Effector CD8-positive, alpha-beta T cell (primary cell): Measurements from ENCODE around the gene PERM1.
"Not testable (repeated sequence)": the region's sequence is repeated elsewhere in the genome, so short reads cannot be mapped to it uniquely, and the experiment has no call there.

Experiments
- DNase-seq: peaks from one replicate; lab custom pipeline; 2025; lab: John Stamatoyannopoulos, UW

The PERM1 gene

DNA sequence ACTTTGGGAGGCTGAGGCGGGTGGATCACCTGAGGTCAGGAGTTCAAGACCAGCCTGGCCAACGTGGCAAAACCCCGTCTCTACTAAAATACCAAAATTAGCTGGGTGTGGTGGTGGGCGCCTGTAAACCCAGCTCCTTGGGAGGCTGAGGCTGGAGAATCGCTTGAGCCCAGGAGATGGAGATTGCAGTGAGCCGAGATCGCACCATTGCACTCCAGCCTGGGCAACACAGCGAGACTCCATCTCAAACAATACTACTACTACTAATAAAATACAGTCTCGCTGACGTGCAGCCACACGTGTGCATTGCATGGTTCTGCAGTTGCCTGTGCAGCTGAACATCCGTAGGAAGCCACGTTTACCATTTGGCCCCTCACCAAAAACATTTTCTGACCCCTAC lies 35.1 kb downstream of the PERM1 start:
- not testable (repeated sequence) for DNase-seq

- no peak for DNase-seq
Measured at GRCh38 chr1:945688-946556, 36.0 kb downstream of the PERM1 start.

DNA sequence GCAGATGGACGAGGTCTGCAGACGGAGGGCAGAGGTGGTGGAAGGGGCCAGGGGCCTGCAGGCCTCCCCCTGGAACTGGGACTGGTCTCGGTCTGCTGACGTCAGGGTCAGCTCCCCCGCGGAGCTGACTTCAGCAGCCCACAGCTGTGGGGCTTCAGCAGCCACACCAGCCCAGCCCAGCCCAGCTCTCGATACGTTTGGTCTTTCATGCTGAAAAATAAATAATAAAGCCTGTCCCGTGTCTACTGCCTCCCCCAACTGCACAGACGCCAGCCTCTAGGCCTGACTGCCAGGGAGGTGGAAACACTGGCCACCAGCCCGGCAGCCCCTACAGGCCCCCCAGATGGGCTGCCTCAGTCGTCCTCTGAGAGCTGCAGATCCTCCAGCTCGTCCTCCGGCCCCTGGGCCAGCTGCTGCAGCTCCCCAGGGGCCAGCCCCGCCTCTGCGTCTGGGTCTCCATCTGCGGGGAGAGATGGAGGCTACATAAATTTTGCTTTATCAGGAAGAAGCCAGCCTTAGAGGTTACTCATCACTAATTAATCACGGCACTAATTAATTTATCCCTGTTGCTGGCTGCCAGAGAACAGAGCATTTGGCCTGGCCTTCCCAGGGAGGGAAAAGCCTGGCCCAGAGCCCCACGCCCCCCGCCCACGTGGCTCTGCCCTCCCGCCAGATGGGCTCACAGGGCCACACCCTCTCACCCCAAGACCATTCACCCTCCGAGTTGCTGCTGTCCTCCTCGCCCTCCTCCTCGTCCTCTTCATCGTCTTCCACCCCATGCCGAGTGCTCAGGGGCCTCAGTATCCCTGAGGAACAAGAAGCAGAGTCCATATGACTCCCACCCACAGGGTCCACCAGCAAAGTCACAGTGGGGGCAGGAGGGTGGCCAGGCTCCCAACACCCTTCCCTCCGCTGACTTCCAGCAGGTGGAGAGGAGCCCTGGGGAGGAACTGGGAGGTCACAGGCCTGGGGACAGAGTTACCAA lies 37.3 kb downstream of the PERM1 start:
- DNase-seq: no peak

- DNase-seq: no peak
Measured at GRCh38 chr1:943545-944340, 38.1 kb downstream of the PERM1 start.

- no peak for DNase-seq
Measured at GRCh38 chr1:942864-943533, 38.9 kb downstream of the PERM1 start.

- no peak for DNase-seq
Measured at GRCh38 chr1:942411-942821, 39.5 kb downstream of the PERM1 start.

DNA sequence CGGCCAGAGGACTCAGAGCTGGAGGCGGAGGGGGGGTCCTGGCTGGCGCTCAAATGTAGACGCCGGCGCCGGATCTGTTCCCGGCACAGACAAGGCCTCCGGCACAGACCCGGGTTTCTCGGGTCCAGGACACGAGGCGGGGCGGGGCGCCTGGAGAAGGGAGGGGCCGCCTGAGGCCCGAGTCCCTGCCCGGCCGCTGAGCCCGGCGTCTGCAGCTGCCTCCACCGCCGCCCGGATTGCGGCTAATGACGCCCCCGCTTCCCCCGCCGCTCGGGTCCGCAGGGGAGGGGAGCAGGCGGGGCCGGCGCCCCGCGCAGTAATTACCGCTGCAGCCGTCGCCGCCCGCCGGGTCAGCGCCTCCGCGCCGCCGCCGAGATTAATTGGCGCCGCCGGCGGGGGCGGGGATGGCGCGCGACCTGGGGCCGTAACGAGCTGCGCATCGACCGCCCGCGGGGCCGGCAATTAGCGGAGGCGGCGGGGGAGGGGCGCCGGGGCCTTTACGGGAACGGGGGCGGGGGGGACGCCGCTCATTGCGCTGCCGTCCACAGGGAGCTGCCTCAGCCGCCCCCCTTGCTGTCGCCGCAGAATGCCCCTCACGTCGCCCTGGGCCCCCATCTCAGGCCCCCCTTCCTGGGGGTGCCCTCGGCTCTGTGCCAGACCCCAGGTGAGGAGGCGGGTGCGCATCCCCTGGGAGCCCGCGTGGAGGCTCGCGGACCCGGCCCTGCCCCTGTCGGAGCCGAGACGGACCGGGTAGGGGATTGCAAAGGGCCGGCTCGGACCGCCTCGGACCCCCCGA lies 40.1 kb downstream of the PERM1 start:
- no peak for DNase-seq

- DNase-seq: no peak
Measured at GRCh38 chr1:941015-941587, 40.8 kb downstream of the PERM1 start.

- no peak for DNase-seq
Measured at GRCh38 chr1:940107-941014, 41.5 kb downstream of the PERM1 start.

GRCh38 chr1:939511-940106 lies 42.3 kb downstream of the PERM1 start:
- DNase-seq: no peak

DNA sequence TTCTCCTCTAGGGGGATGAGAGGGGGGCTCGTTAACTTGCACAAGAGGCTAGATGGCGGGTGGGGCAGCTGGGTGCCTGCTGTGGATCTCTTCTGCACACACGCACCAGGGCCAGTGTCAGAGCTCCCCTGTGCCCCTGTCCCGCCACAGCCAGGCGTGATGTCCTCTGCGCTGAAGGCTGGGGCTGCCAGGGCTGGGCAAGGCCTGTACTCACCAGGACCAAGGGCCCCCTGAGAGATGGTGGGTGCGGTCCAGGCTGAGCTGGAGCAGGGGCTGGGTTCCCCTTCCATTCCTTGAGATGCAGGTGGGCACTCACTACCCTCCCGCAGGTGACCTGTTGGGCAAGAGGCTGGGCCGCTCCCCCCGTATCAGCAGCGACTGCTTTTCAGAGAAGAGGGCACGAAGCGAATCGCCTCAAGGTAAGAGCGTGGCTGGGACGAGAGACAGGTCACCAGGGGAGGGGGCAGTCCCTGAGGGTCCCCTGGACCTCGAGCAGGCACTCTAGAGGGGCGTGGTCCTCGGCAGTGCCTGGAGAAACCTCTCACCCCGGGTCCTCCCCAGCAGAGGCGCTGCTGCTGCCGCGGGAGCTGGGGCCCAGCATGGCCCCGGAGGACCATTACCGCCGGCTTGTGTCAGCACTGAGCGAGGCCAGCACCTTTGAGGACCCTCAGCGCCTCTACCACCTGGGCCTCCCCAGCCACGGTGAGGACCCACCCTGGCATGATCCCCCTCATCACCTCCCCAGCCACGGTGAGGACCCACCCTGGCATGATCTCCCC lies 43.0 kb downstream of the PERM1 start:
- DNase-seq: no peak

DNA sequence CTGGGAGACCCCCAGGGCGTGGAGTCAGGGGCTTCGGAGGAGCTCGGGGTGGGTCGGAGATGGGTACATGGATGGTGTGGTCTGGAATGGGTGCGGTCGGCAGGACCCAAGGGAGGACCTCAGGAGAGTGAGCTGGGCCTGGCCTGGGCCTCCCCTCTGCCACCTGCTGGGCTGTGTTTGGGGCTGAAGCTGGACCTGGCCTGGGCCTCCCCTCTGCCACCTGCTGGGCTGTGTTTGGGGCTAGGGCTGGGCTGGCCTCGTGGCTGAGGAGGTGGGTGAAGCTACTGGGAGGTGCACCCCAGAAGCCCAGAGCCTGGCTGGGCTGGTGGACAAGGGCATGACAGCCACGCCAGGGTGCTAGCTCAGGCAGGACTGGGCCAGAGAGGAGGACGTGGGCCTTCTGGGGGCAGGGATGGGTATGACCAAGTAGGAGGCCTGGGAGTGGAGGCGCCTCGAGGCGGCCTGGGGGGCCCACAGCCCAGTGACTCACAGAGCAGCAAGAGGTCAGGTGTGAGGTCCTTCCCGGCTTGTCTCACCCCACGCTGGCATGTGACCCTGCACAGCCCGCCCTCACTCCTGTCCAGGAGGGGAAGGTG lies 43.7 kb downstream of the PERM1 start:
- no peak for DNase-seq

DNA sequence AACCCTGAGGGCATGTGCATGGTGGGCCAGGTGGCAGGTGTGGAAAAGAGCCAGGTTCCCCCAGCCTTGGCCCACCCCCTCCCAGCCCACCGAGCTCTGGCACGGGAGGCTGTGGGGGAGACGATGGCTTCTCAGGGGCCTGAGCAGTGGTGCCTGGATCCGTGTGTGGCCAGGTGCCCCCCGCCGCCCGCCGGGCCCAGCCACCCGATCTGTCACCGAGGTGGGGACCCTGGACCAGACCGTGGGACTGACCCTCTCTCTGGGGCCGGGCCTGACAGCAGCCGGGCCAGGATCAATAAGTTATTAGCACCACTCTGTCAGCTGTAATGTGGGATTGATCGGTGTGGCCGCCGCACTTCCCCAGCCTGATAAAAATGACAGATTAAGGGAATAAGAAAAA lies 44.4 kb downstream of the PERM1 start:
- no peak for DNase-seq

DNA sequence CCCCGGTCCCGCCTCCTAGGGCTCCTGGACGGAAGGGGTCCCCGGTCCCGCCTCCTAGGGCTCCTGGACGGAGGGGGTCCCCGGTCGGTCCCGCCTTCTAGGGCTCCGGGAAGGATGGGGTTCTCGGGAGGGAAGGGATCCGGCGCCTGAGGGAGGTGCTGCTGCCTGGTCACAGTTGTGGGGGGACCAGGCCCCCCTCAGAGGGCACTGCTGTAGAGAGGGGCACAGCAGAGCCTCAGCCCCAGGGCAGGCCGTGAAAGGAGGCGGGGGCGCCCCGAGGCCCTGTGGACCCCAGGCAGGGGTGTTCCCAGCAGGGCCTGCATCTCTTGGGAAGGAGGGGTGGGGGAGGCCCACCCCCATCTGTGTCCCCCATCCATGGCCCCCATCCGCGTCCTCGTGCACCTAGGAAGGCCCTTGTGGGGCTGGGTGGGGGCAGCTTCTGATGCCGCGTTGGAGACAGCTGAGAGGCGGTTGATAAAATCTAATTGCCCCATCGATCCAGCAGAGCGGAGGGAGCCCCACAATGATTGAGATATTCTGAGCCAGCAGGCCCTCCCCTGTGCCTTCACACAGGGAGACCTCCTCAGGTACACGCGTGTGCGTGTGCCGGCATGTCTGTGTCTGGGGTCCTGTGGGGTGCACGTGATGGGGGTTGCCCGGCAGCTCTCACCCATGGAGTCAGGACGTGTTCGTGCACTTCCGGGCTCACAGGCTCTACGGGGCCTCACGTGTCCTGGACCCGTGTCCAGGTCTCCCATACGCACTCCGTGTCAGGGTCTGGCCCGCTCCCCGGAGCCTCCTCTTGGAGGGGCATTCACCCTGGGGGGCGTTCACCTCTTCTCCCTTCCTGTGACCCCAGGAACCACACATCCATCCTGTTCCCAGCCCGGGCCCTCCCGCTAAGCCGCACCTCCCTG lies 45.3 kb downstream of the PERM1 start:
- DNase-seq: no peak

DNA sequence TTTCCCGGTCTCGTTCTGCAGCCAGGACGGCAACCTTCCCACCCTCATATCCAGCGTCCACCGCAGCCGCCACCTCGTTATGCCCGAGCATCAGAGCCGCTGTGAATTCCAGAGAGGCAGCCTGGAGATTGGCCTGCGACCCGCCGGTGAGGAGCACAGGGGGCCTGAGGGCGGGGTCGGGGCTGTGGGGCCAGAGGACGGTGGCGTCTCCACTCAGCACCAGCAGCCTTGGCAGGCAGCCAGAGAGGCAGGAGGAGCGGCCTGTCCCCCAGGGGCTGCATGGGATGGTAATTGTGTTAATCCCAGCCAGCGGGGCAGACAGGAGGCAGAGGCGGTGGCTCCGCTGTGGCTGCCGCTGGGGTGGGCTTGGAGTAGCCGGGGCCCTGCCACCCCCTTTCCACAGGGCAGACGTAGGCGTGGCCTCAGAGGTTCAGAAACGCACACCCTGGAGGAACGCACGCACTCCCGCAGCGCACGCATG lies 46.1 kb downstream of the PERM1 start:
- DNase-seq: no peak
